H4 (cell line): ENCODE data around the gene THYN1. TPM values are rescaled to one million over a fixed set of nuclear protein-coding genes. Genes with fewer than 3 reads are reported as not detected.
"Not testable (repeated sequence)": the region's sequence is repeated elsewhere in the genome, so short reads cannot be mapped to it uniquely, and the experiment has no call there.

Source experiments
- DNase-seq: peaks from one replicate; pipeline ENCODE4 v3.0.0-alpha.2; 2015; ENCODE audit warnings: low spot score
- total RNA-seq: library from RNA; depleted of rRNA; stranded (reverse); fragments of >200 nt; shearing (Covaris generic); gene quantifications from 2 replicates; pipeline ENCODE4 v1.2.3, GENCODE V29; 2014; rRNA removed

THYN1 gene
- 96.7 and 107 TPM in 2 replicates for total RNA-seq

- DNase-seq, result peak; percentile 94
These were observed at the start of gene THYN1, which contains the start of gene ACAD8 for GRCh38 chr11:134253188-134253993. THYN1 (minus strand) TSS chr11:134253352; CDS start chr11:134252882, 470 bp downstream. ACAD8 (plus strand) TSS chr11:134253568; CDS start chr11:134253601, 33 bp downstream.

GRCh38 chr11:134294664-134295063, 41.5 kb upstream of the THYN1 start:
- no peak for DNase-seq

GRCh38 chr11:134293119-134294113, 40.3 kb upstream of the THYN1 start:
- no peak for DNase-seq

- no peak for DNase-seq
These were observed 39.5 kb upstream of the THYN1 start for GRCh38 chr11:134292661-134293060.

GRCh38 chr11:134291196-134291595, 38.0 kb upstream of the THYN1 start:
- no peak for DNase-seq

GRCh38 chr11:134290646-134291045, 37.5 kb upstream of the THYN1 start:
- DNase-seq, result no peak

- DNase-seq, result no peak
These were observed 36.6 kb upstream of the THYN1 start for GRCh38 chr11:134289789-134290188.

GRCh38 chr11:134289167-134289566, 36.0 kb upstream of the THYN1 start:
- DNase-seq, result no peak

GRCh38 chr11:134288486-134288885, 35.3 kb upstream of the THYN1 start:
- no peak for DNase-seq

GRCh38 chr11:134287561-134287960, 34.4 kb upstream of the THYN1 start:
- no peak for DNase-seq

- DNase-seq, result not testable (repeated sequence)
These were observed 31.2 kb upstream of the THYN1 start for GRCh38 chr11:134284349-134284748.

GRCh38 chr11:134283461-134284230, 30.5 kb upstream of the THYN1 start:
- DNase-seq, result no peak

- DNase-seq, result no peak
These were observed 29.2 kb upstream of the THYN1 start for GRCh38 chr11:134282121-134283045.

- not testable (repeated sequence) for DNase-seq
These were observed 28.5 kb upstream of the THYN1 start for GRCh38 chr11:134281635-134282034.

GRCh38 chr11:134278356-134278755, 25.2 kb upstream of the THYN1 start:
- DNase-seq, result no peak

GRCh38 chr11:134277183-134278001, 24.2 kb upstream of the THYN1 start:
- DNase-seq, result no peak

GRCh38 chr11:134276396-134277182, 23.4 kb upstream of the THYN1 start:
- DNase-seq, result no peak

- peak; percentile 31 for DNase-seq
These were observed 22.6 kb upstream of the THYN1 start, which contains the start of gene GLB1L3 for GRCh38 chr11:134275534-134276395. GLB1L3 (plus strand) TSS chr11:134276379; CDS start chr11:134276741, 362 bp downstream.
